ENCODE measurements around the gene FUT8.
"Not testable (repeated sequence)": the region's sequence is repeated elsewhere in the genome, so short reads cannot be mapped to it uniquely, and the experiment has no call there.

Gene FUT8

GRCh38 chr14:65419593-65420252 is 7.2 kb downstream of the FUT8 start:
- H3K27ac ChIP-seq (ENCODE audit: low read depth, low read length), result no peak overlapping the region
- no peaks in the 10 kb centered on the region for H3K9me3 ChIP-seq (ENCODE audit: control insufficient read depth, insufficient read depth, low read depth, low read length)
- no peaks in the 10 kb centered on the region for H3K27me3 ChIP-seq (ENCODE audit: control insufficient read depth, insufficient read depth, low read length)
- no peak overlapping the region for H3K4me3 ChIP-seq (ENCODE audit: low read depth, low read length)
- no peak overlapping the region for H3K9ac ChIP-seq (ENCODE audit: low read length)
- no peaks in the 10 kb centered on the region for H3K36me3 ChIP-seq (ENCODE audit: control insufficient read depth, insufficient read depth, low read length)
- H3K4me1 ChIP-seq (ENCODE audit: control insufficient read depth, insufficient read depth, low read length), result peaks cover 4% of the 10 kb centered on the region

GRCh38 chr14:65421201-65421981 is 8.9 kb downstream of the FUT8 start:
- Histone ChIP-seq H3K36me3 (ENCODE audit: control insufficient read depth, insufficient read depth, low read length) (no peaks in the 10 kb centered on the region), H3K9me3 (ENCODE audit: control insufficient read depth, insufficient read depth, low read depth, low read length) (no peaks in the 10 kb centered on the region), H3K4me1 (ENCODE audit: control insufficient read depth, insufficient read depth, low read length) (peaks cover 4% of the 10 kb centered on the region), H3K9ac (ENCODE audit: low read length) (no peak overlapping the region), H3K4me3 (ENCODE audit: low read depth, low read length) (no peak overlapping the region), H3K27me3 (ENCODE audit: control insufficient read depth, insufficient read depth, low read length) (no peaks in the 10 kb centered on the region), H3K27ac (ENCODE audit: low read depth, low read length) (no peak overlapping the region)

GRCh38 chr14:65422088-65422834 is 9.7 kb downstream of the FUT8 start:
- no peaks in the 10 kb centered on the region for H3K36me3 ChIP-seq (ENCODE audit: control insufficient read depth, insufficient read depth, low read length)
- H3K27me3 ChIP-seq (ENCODE audit: control insufficient read depth, insufficient read depth, low read length), result no peaks in the 10 kb centered on the region
- no peaks in the 10 kb centered on the region for H3K9me3 ChIP-seq (ENCODE audit: control insufficient read depth, insufficient read depth, low read depth, low read length)
- H3K4me1 ChIP-seq (ENCODE audit: control insufficient read depth, insufficient read depth, low read length), result peaks cover 4% of the 10 kb centered on the region
- H3K9ac ChIP-seq (ENCODE audit: low read length), result no peak overlapping the region
- no peak overlapping the region for H3K27ac ChIP-seq (ENCODE audit: low read depth, low read length)
- H3K4me3 ChIP-seq (ENCODE audit: low read depth, low read length), result no peak overlapping the region

- no peaks in the 10 kb centered on the region for H3K36me3 ChIP-seq (ENCODE audit: control insufficient read depth, insufficient read depth, low read length)
- H3K9me3 ChIP-seq (ENCODE audit: control insufficient read depth, insufficient read depth, low read depth, low read length), result no peaks in the 10 kb centered on the region
- no peaks in the 10 kb centered on the region for H3K27me3 ChIP-seq (ENCODE audit: control insufficient read depth, insufficient read depth, low read length)
- no peak overlapping the region for H3K4me3 ChIP-seq (ENCODE audit: low read depth, low read length)
- no peak overlapping the region for H3K9ac ChIP-seq (ENCODE audit: low read length)
- H3K4me1 ChIP-seq (ENCODE audit: control insufficient read depth, insufficient read depth, low read length), result peaks cover 4% of the 10 kb centered on the region
- no peak overlapping the region for H3K27ac ChIP-seq (ENCODE audit: low read depth, low read length)
Measured at GRCh38 chr14:65423982-65424381, 11.5 kb downstream of the FUT8 start.

- Histone ChIP-seq H3K4me3 (ENCODE audit: low read depth, low read length) (no peak overlapping the region), H3K27me3 (ENCODE audit: control insufficient read depth, insufficient read depth, low read length) (no peaks in the 10 kb centered on the region), H3K9me3 (ENCODE audit: control insufficient read depth, insufficient read depth, low read depth, low read length) (no peaks in the 10 kb centered on the region), H3K36me3 (ENCODE audit: control insufficient read depth, insufficient read depth, low read length) (no peaks in the 10 kb centered on the region), H3K9ac (ENCODE audit: low read length) (no peak overlapping the region), H3K27ac (ENCODE audit: low read depth, low read length) (no peak overlapping the region), H3K4me1 (ENCODE audit: control insufficient read depth, insufficient read depth, low read length) (peaks cover 4% of the 10 kb centered on the region)
Measured at GRCh38 chr14:65424531-65424930, 12.0 kb downstream of the FUT8 start.

GRCh38 chr14:65425885-65426284 is 13.4 kb downstream of the FUT8 start:
- Histone ChIP-seq H3K27ac (ENCODE audit: low read depth, low read length) (no peak overlapping the region), H3K4me1 (ENCODE audit: control insufficient read depth, insufficient read depth, low read length) (peaks cover 4% of the 10 kb centered on the region), H3K9me3 (ENCODE audit: control insufficient read depth, insufficient read depth, low read depth, low read length) (no peaks in the 10 kb centered on the region), H3K27me3 (ENCODE audit: control insufficient read depth, insufficient read depth, low read length) (no peaks in the 10 kb centered on the region), H3K36me3 (ENCODE audit: control insufficient read depth, insufficient read depth, low read length) (no peaks in the 10 kb centered on the region), H3K4me3 (ENCODE audit: low read depth, low read length) (no peak overlapping the region), H3K9ac (ENCODE audit: low read length) (no peak overlapping the region)

GRCh38 chr14:65426902-65427301 is 14.4 kb downstream of the FUT8 start:
- not testable (repeated sequence) for H3K4me1 ChIP-seq (ENCODE audit: control insufficient read depth, insufficient read depth, low read length); H3K9me3 ChIP-seq (ENCODE audit: control insufficient read depth, insufficient read depth, low read depth, low read length); H3K9ac ChIP-seq (ENCODE audit: low read length); H3K27ac ChIP-seq (ENCODE audit: low read depth, low read length); H3K36me3 ChIP-seq (ENCODE audit: control insufficient read depth, insufficient read depth, low read length); H3K4me3 ChIP-seq (ENCODE audit: low read depth, low read length); H3K27me3 ChIP-seq (ENCODE audit: control insufficient read depth, insufficient read depth, low read length)

- Histone ChIP-seq H3K27ac (ENCODE audit: low read depth, low read length) (no peak overlapping the region), H3K4me3 (ENCODE audit: low read depth, low read length) (no peak overlapping the region), H3K4me1 (ENCODE audit: control insufficient read depth, insufficient read depth, low read length) (peaks cover 21% of the 10 kb centered on the region), H3K9me3 (ENCODE audit: control insufficient read depth, insufficient read depth, low read depth, low read length) (no peaks in the 10 kb centered on the region), H3K9ac (ENCODE audit: low read length) (no peak overlapping the region), H3K36me3 (ENCODE audit: control insufficient read depth, insufficient read depth, low read length) (no peaks in the 10 kb centered on the region), H3K27me3 (ENCODE audit: control insufficient read depth, insufficient read depth, low read length) (no peaks in the 10 kb centered on the region)
Measured at GRCh38 chr14:65428691-65429090, 16.2 kb downstream of the FUT8 start.

- H3K9me3 ChIP-seq (ENCODE audit: control insufficient read depth, insufficient read depth, low read depth, low read length), result no peaks in the 10 kb centered on the region
- no peak overlapping the region for H3K9ac ChIP-seq (ENCODE audit: low read length)
- no peak overlapping the region for H3K4me3 ChIP-seq (ENCODE audit: low read depth, low read length)
- H3K4me1 ChIP-seq (ENCODE audit: control insufficient read depth, insufficient read depth, low read length), result peaks cover 27% of the 10 kb centered on the region
- H3K27me3 ChIP-seq (ENCODE audit: control insufficient read depth, insufficient read depth, low read length), result no peaks in the 10 kb centered on the region
- no peaks in the 10 kb centered on the region for H3K36me3 ChIP-seq (ENCODE audit: control insufficient read depth, insufficient read depth, low read length)
- H3K27ac ChIP-seq (ENCODE audit: low read depth, low read length), result no peak overlapping the region
Measured at GRCh38 chr14:65429757-65430156, 17.2 kb downstream of the FUT8 start.

- Histone ChIP-seq H3K27ac (ENCODE audit: low read depth, low read length) (no peak overlapping the region), H3K9me3 (ENCODE audit: control insufficient read depth, insufficient read depth, low read depth, low read length) (peaks cover 13% of the 10 kb centered on the region; the same call in 1 of the 2 replicates), H3K4me3 (ENCODE audit: low read depth, low read length) (no peak overlapping the region), H3K36me3 (ENCODE audit: control insufficient read depth, insufficient read depth, low read length) (peaks cover 10% of the 10 kb centered on the region; the same call in 1 of the 2 replicates), H3K4me1 (ENCODE audit: control insufficient read depth, insufficient read depth, low read length) (peaks cover 27% of the 10 kb centered on the region), H3K9ac (ENCODE audit: low read length) (no peak overlapping the region), H3K27me3 (ENCODE audit: control insufficient read depth, insufficient read depth, low read length) (no peaks in the 10 kb centered on the region)
Measured at GRCh38 chr14:65431245-65431644, 18.7 kb downstream of the FUT8 start.

GRCh38 chr14:65431951-65432350 is 19.4 kb downstream of the FUT8 start:
- H3K9ac ChIP-seq (ENCODE audit: low read length), result no peak overlapping the region
- H3K27ac ChIP-seq (ENCODE audit: low read depth, low read length), result no peak overlapping the region
- H3K4me1 ChIP-seq (ENCODE audit: control insufficient read depth, insufficient read depth, low read length), result peaks cover 31% of the 10 kb centered on the region

More at GRCh38 chr14:65431951-65432350, 19.4 kb downstream of the FUT8 start:
- H3K36me3 ChIP-seq (ENCODE audit: control insufficient read depth, insufficient read depth, low read length), result peaks cover 10% of the 10 kb centered on the region; the same call in 1 of the 2 replicates
- H3K4me3 ChIP-seq (ENCODE audit: low read depth, low read length), result no peak overlapping the region
- peaks cover 13% of the 10 kb centered on the region; the same call in 1 of the 2 replicates for H3K9me3 ChIP-seq (ENCODE audit: control insufficient read depth, insufficient read depth, low read depth, low read length)
- H3K27me3 ChIP-seq (ENCODE audit: control insufficient read depth, insufficient read depth, low read length), result no peaks in the 10 kb centered on the region

Measured in HUES6 (cell line).